ENCODE data around the gene VPS41.

Gene VPS41

DNA sequence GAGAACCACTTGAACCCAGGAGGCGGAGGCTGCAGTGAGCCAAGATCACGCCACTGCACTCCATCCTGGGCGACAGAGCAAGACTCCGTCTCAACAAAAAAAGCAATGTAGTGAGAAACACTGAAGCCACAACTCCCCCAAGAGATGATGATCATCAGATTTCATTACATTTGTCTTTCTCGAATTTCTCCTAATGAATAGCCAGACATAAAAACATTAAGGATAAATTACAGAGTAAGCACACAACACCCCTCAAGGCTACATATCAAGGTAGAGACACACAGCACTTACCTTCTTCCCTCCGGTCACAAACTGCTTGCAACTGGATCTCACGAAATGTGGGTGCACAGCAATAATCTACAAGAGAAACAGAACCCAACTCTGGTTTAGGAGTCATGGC, 91.5 kb downstream of the VPS41 start:
- Mint-ChIP-seq H3K27me3 (no peaks in the 10 kb centered on the region), H3K27ac (ENCODE audit: low read depth) (no peak overlapping the region), H3K36me3 (ENCODE audit: insufficient read depth) (no peaks in the 10 kb centered on the region), H3K4me1 (peaks cover 9% of the 10 kb centered on the region), H3K9me3 (no peaks in the 10 kb centered on the region), H3K4me3 (no peak overlapping the region)
- no peak for DNase-seq (ENCODE audit: low spot score in 2 of 2)
- ATAC-seq (replicated peaks; ENCODE audit: extremely low read depth, poor library complexity, severe bottlenecking) = no peak

- Mint-ChIP-seq H3K27me3 (no peaks in the 10 kb centered on the region), H3K36me3 (ENCODE audit: insufficient read depth) (no peaks in the 10 kb centered on the region), H3K9me3 (no peaks in the 10 kb centered on the region), H3K4me3 (no peak overlapping the region), H3K4me1 (peaks cover 9% of the 10 kb centered on the region), H3K27ac (ENCODE audit: low read depth) (no peak overlapping the region)
- DNase-seq (ENCODE audit: low spot score in 2 of 2) (no peak), ATAC-seq (replicated peaks; ENCODE audit: extremely low read depth, poor library complexity, severe bottlenecking) (no peak)
These were observed 95.2 kb downstream of the VPS41 start for GRCh38 chr7:38813768-38814167.

GRCh38 chr7:38806912-38807311, 102.1 kb downstream of the VPS41 start:
- peaks cover 9% of the 10 kb centered on the region for H3K4me1 Mint-ChIP-seq
- ATAC-seq (replicated peaks; ENCODE audit: extremely low read depth, poor library complexity, severe bottlenecking) (no peak), DNase-seq (ENCODE audit: low spot score in 2 of 2) (no peak)
- H3K4me3 Mint-ChIP-seq = no peak overlapping the region
- H3K27ac Mint-ChIP-seq (ENCODE audit: low read depth) = no peak overlapping the region
- no peaks in the 10 kb centered on the region for H3K27me3 Mint-ChIP-seq
- H3K9me3 Mint-ChIP-seq = no peaks in the 10 kb centered on the region
- peaks cover 4% of the 10 kb centered on the region for H3K36me3 Mint-ChIP-seq (ENCODE audit: insufficient read depth)

DNA sequence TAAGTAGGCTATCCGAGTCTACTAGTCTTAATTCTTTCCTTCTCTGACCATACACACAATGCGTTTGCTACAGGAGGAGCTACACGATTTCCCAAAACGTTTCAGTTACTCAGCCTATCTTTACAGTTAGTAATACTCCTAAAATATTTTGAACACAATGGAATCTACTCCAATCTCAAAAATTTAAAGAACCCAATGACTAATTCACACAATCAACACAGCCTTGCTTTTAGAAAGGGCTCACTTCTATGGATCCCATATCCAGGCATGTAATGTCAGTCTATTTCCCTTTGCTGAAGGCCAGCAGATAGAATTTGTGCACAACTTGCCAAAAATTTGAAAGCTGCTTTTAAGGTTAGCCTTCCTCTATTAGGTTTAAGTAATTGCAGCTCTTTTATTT, 107.2 kb downstream of the VPS41 start:
- no peak for DNase-seq (ENCODE audit: low spot score in 2 of 2)
- Mint-ChIP-seq H3K4me1 (no peaks in the 10 kb centered on the region), H3K9me3 (no peaks in the 10 kb centered on the region), H3K36me3 (ENCODE audit: insufficient read depth) (peaks cover 6% of the 10 kb centered on the region), H3K27ac (ENCODE audit: low read depth) (no peak overlapping the region), H3K4me3 (no peak overlapping the region), H3K27me3 (no peaks in the 10 kb centered on the region)
- ATAC-seq (replicated peaks; ENCODE audit: extremely low read depth, poor library complexity, severe bottlenecking) = no peak

GRCh38 chr7:38798552-38799267, 110.3 kb downstream of the VPS41 start:
- Mint-ChIP-seq H3K27me3 (no peaks in the 10 kb centered on the region), H3K4me3 (no peak overlapping the region), H3K9me3 (no peaks in the 10 kb centered on the region), H3K4me1 (no peaks in the 10 kb centered on the region), H3K36me3 (ENCODE audit: insufficient read depth) (peaks cover 8% of the 10 kb centered on the region), H3K27ac (ENCODE audit: low read depth) (no peak overlapping the region)
- DNase-seq (ENCODE audit: low spot score in 2 of 2) = no peak
- no peak for ATAC-seq (replicated peaks; ENCODE audit: extremely low read depth, poor library complexity, severe bottlenecking)

DNA sequence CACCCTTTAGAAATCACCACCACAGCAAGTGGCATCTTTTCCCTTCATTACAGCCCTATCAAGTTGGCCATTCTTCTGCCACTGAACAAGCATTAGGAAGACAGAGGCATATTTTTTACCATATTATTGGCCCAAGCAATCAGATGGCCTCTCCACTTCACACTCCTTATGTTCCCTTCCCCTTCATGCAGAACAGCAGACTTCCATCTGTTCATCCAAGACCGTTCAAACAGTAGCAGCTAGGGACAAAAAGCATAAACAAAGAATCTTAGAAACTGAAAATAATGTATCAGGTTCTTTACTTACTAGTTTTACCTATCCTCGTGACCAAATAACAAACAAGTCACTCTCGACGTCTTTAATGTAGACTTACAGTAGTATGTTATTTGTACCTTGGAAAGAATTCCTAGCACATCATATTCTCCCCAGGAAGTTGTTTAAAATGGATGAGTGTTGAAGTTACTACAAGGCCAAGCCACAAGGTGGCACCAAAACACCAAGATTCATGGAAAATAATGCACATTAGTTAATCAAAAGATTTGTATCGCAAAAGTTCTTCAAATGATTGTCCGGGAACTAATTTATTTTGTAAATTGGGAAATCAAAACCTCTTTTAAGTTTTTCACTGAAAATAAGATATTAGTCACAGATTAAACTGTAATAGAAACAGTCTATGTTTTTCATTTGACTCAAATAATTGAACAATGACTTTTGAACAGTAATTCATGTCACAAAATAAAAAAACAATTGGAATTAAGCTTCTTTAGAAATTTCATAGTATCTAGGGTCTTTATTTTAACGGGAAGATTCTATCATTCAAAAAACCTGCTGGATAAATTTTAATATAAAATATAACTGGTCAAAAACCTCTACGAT, 112.1 kb downstream of the VPS41 start:
- peak in 1 of 2 donors; percentile 11 for DNase-seq (ENCODE audit: low spot score in 2 of 2)
- Mint-ChIP-seq H3K4me1 (peaks cover 7% of the 10 kb centered on the region), H3K9me3 (no peaks in the 10 kb centered on the region), H3K27me3 (no peaks in the 10 kb centered on the region), H3K27ac (ENCODE audit: low read depth) (no peak overlapping the region), H3K4me3 (no peak overlapping the region), H3K36me3 (ENCODE audit: insufficient read depth) (peaks cover 8% of the 10 kb centered on the region)
- no peak for ATAC-seq (replicated peaks; ENCODE audit: extremely low read depth, poor library complexity, severe bottlenecking)

DNA sequence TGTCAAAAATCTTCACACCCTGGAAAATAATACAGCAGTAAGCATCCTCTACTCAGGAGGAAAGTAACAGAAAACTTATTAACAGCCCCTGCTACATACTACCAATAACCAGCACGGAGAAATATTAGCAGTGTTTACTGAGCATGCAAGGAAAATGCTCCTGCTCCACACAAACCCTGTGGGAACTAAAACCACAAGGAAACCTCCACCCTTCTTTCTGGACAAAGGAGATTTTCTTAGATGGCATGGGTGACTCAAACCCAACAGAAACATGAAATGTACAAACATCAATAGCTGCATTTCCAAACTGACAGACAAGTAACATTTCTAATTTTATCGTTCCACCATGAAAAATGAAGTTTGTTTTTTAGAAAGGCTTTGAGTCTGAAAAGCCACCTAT, 113.4 kb downstream of the VPS41 start:
- ATAC-seq (replicated peaks; ENCODE audit: extremely low read depth, poor library complexity, severe bottlenecking) (no peak), DNase-seq (ENCODE audit: low spot score in 2 of 2) (no peak)
- Mint-ChIP-seq H3K36me3 (ENCODE audit: insufficient read depth) (peaks cover 12% of the 10 kb centered on the region), H3K4me1 (peaks cover 7% of the 10 kb centered on the region), H3K27ac (ENCODE audit: low read depth) (no peak overlapping the region), H3K4me3 (no peak overlapping the region), H3K9me3 (no peaks in the 10 kb centered on the region), H3K27me3 (no peaks in the 10 kb centered on the region)

GRCh38 chr7:38781991-38782390, 127.0 kb downstream of the VPS41 start:
- no peak for ATAC-seq (replicated peaks; ENCODE audit: extremely low read depth, poor library complexity, severe bottlenecking)
- H3K27me3 Mint-ChIP-seq = no peaks in the 10 kb centered on the region
- no peak overlapping the region for H3K4me3 Mint-ChIP-seq
- no peak for DNase-seq (ENCODE audit: low spot score in 2 of 2)
- no peaks in the 10 kb centered on the region for H3K4me1 Mint-ChIP-seq
- H3K27ac Mint-ChIP-seq (ENCODE audit: low read depth) = no peak overlapping the region
- H3K36me3 Mint-ChIP-seq (ENCODE audit: insufficient read depth) = peaks cover 8% of the 10 kb centered on the region
- no peaks in the 10 kb centered on the region for H3K9me3 Mint-ChIP-seq

GRCh38 chr7:38777609-38778008, 131.4 kb downstream of the VPS41 start:
- no peaks in the 10 kb centered on the region for H3K4me1 Mint-ChIP-seq
- H3K27me3 Mint-ChIP-seq = no peaks in the 10 kb centered on the region
- H3K4me3 Mint-ChIP-seq = no peak overlapping the region
- no peak overlapping the region for H3K27ac Mint-ChIP-seq (ENCODE audit: low read depth)
- ATAC-seq (replicated peaks; ENCODE audit: extremely low read depth, poor library complexity, severe bottlenecking) = no peak
- DNase-seq (ENCODE audit: low spot score in 2 of 2) = no peak
- H3K9me3 Mint-ChIP-seq = no peaks in the 10 kb centered on the region
- H3K36me3 Mint-ChIP-seq (ENCODE audit: insufficient read depth) = peaks cover 27% of the 10 kb centered on the region

DNA sequence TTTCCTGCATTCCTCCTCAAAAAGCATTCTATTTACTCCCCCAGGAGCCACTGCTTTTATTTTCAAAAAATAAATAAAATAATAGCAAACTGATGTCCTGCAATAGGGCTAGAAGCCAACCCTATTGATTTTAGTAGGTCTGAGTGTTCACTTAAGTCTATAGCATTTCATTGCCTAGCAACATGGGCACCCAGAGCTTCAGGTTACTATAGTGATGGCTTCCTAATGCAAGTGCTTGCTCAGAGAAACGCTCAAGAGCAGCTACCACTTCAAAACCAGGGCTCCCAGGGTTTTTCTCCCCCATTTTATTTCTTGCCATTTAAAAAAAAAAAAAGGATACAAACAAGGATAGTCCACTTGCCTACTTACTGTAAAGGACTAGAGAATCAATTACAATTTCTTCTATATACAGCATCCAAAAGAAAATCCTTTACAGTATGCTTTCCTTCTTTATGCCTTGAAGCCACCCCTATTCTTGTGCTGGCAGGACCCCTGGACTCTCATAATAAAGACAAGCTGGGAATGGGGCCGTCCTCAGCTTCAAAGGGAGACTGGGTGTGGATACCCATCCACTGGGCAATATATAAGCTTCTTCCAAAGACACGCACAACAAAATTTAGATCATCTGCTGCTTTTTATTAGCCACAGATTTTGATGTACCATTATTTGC, 133.3 kb downstream of the VPS41 start:
- Mint-ChIP-seq H3K9me3 (no peaks in the 10 kb centered on the region), H3K27me3 (no peaks in the 10 kb centered on the region), H3K4me1 (no peaks in the 10 kb centered on the region), H3K36me3 (ENCODE audit: insufficient read depth) (peaks cover 31% of the 10 kb centered on the region), H3K27ac (ENCODE audit: low read depth) (no peak overlapping the region), H3K4me3 (no peak overlapping the region)
- ATAC-seq (replicated peaks; ENCODE audit: extremely low read depth, poor library complexity, severe bottlenecking) (no peak), DNase-seq (ENCODE audit: low spot score in 2 of 2) (no peak)

GRCh38 chr7:38773430-38773829, 135.6 kb downstream of the VPS41 start:
- H3K27me3 Mint-ChIP-seq = no peaks in the 10 kb centered on the region
- ATAC-seq (replicated peaks; ENCODE audit: extremely low read depth, poor library complexity, severe bottlenecking) (no peak), DNase-seq (ENCODE audit: low spot score in 2 of 2) (no peak)
- no peaks in the 10 kb centered on the region for H3K9me3 Mint-ChIP-seq
- H3K4me1 Mint-ChIP-seq = no peaks in the 10 kb centered on the region
- no peak overlapping the region for H3K4me3 Mint-ChIP-seq
- peaks cover 37% of the 10 kb centered on the region for H3K36me3 Mint-ChIP-seq (ENCODE audit: insufficient read depth)
- H3K27ac Mint-ChIP-seq (ENCODE audit: low read depth) = no peak overlapping the region

DNA sequence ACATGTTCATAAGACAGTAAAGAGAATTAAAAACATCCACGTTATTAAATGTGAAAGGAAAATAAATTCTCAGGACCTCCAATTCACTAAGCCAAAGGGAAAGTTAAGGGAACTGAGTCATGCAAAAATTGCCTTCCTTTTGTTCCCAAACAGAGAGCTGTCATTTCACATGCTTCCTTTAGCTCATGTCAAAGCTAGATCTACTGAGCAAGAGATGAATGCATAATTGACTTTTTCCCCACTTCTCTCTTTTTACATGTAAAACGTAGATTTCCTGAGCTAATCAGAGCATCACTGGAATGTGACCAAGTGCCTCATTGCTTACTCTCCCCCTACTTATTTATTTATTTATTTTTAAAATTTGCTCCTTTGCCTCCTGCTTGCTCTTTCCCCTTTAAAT, 148.8 kb downstream of the VPS41 start:
- no peak for ATAC-seq (replicated peaks; ENCODE audit: extremely low read depth, poor library complexity, severe bottlenecking)
- Mint-ChIP-seq H3K4me3 (no peak overlapping the region), H3K27ac (ENCODE audit: low read depth) (no peak overlapping the region), H3K27me3 (no peaks in the 10 kb centered on the region), H3K9me3 (no peaks in the 10 kb centered on the region), H3K36me3 (ENCODE audit: insufficient read depth) (peaks cover 26% of the 10 kb centered on the region), H3K4me1 (no peaks in the 10 kb centered on the region)
- DNase-seq (ENCODE audit: low spot score in 2 of 2) = no peak

GRCh38 chr7:38759028-38759427, 150.0 kb downstream of the VPS41 start:
- no peak for DNase-seq (ENCODE audit: low spot score in 2 of 2)
- Mint-ChIP-seq H3K4me1 (no peaks in the 10 kb centered on the region), H3K27ac (ENCODE audit: low read depth) (no peak overlapping the region), H3K9me3 (no peaks in the 10 kb centered on the region), H3K27me3 (no peaks in the 10 kb centered on the region), H3K4me3 (no peak overlapping the region), H3K36me3 (ENCODE audit: insufficient read depth) (peaks cover 25% of the 10 kb centered on the region)
- ATAC-seq (replicated peaks; ENCODE audit: extremely low read depth, poor library complexity, severe bottlenecking) = no peak
